Measurements from ENCODE around the gene DLST.
A peak's percentile ranks its signal among the peaks of the same experiment; 100 is the strongest.

Gene DLST

DNA sequence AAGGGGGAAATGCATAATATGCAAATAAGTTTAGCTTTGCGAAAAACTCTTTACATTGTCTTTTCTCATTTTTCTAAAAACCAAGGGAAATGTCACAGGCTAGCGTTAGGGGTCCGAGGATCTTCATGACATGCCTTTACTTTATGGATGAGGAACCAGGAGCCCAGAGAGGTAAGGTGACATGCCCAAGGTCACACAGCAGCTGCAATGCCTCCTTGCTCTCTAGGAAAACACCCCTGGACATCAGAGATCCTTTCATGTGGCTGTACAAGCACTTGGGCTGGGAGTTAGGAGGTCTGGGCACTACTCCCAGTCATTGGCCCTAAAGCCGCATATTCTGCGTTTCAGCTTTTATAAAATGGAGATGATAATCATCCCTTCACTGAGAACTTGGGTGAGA, 6.5 kb upstream of the DLST start:
- Mint-ChIP-seq H3K27ac (no peak overlapping the region), H3K36me3 (ENCODE audit: low read depth) (no peaks in the 10 kb centered on the region), H3K9me3 (no peaks in the 10 kb centered on the region), H3K4me1 (ENCODE audit: low read depth) (peaks cover 15% of the 10 kb centered on the region), H3K27me3 (ENCODE audit: low read depth) (no peaks in the 10 kb centered on the region), H3K4me3 (no peak overlapping the region)

DNA sequence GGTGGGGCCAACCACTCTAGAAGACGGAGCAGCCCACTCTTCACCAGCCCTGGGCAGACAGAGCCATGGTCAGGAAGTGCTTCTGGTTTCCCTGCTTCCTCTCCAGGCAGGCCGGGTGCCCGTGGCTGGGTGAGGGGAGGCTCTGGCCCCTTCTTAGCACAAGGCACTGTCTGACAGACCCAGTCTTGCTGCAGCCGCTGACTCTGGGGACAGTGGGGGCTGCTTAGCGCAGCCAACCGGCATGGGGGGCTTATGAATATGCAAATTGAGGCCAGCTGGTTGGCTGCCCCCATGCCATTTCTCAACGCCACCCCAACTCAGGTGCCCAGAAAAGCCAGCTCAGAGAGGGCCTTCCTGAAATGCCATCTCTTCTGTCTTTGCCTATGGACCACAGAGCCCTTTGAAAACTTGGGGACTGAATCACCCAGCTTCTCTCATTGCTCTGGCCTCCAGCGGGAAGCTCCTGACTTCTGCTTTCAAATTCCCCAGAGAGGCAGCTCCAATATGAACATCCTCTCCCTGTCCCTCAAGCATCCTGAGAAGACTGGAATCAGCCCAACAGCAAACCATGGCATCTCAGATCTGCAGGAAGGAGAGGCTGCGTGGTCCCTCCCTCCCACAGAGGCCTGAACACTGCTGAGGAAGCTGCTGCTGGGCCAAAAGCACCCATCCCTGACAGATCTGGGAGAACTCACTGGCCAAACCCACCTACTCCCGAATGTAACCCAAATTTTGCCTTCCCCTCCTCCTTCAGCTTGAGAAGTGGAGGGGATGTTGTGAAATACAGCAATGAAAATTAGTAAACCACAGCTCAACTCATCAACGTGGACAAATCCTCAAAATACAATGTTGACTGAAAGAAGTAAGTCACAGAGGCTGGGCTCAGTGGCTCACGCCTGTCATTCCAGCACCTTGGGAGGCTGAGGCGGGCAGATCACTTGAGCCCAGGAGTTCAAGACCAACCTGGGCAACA, 5.5 kb upstream of the DLST start, which contains the start of gene PROX2:
PROX2 (minus strand) TSS at position 205 of the 973 bp plus-strand sequence. CDS start 12,311 bp downstream, outside the sequence.
- Mint-ChIP-seq H3K27ac (peak within 1 kb of the TSS; percentile 23), H3K4me1 (ENCODE audit: low read depth) (peaks cover 21% of the 10 kb centered on the region), H3K4me3 (no peak within 1 kb of the TSS), H3K27me3 (ENCODE audit: low read depth) (no peaks in the 10 kb centered on the region), H3K36me3 (ENCODE audit: low read depth) (no peaks in the 10 kb centered on the region), H3K9me3 (no peaks in the 10 kb centered on the region)

DNA sequence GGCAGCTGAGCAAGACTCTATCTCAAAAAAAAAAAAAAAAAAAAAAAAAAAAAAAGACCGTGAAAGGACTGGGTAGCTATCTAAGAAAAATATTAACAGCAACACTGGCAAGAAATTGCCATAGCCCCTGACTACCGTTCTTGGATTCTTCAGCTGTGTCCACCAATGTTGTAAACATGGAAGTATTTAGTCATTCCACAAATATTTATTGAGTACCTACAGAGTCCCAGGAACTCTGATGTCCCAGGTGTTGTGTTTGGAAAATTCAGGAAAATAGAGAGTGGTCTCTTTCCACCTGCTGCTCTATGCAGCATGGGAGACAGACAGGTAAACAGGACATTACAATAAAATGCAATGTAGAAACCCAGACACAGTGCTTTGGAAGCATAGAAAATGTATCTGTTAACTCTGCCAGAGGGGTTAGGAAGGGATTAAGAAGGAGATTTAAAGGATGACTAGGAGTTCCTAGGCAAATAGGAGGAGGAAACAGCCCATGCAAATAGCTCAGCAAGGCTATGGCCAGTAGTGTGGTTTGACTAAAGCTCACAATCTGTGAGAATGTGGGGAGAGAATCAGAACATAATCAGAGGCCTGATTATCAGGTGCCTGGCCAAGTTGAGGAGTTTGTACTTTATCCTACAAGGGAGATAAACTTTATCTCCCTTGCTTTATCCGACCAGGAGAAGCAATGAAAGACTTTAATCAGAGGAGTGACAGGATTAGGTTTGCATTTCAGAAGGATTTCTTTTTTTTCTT, 2.1 kb upstream of the DLST start:
- H3K36me3 Mint-ChIP-seq (ENCODE audit: low read depth) = peaks cover 8% of the 10 kb centered on the region
- H3K9me3 Mint-ChIP-seq = no peaks in the 10 kb centered on the region
- no peak overlapping the region for H3K27ac Mint-ChIP-seq
- no peaks in the 10 kb centered on the region for H3K27me3 Mint-ChIP-seq (ENCODE audit: low read depth)
- H3K4me1 Mint-ChIP-seq (ENCODE audit: low read depth) = peaks cover 41% of the 10 kb centered on the region
- H3K4me3 Mint-ChIP-seq = no peak overlapping the region

DNA sequence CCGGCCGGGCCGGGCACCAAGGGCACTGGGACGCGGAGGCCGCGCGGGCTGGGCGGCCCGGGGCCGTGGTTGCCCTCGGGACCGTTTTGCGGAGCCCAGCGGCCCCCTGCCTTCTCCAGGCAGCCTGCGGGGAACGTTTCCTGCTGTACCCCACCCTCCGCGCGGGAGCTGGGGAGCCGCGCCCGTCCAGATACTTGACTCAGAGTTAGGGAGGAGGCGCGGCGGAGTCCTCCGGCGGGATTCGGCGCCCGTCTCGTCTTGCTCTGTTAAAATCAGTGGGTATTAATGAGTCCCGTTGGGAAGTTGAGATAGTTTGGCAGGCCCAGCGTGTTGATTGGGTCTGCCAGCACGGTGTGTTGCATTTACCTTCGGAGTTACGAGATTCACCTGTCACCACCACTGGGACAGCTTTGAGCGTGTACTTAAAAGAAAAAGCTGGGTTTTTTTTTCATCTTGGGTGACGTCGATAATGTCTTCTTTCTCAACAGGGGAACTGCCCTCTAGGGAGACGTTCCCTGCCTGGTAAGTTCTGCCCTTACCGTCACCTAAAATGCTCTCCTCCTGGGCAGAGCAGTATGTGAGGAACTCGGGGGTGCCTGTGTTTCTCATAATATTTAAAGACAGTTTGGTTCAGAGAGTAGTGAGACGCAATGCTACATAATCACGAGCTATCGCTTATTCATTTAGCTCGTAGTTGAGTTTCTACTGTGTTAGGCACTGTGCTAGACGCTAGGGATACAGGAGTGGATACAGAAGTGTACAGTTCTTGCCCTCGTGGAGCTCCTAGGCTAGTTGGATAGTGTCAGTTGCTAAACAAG, 596 bp downstream of the DLST start:
- Mint-ChIP-seq H3K9me3 (no peaks in the 10 kb centered on the region), H3K36me3 (ENCODE audit: low read depth) (peaks cover 17% of the 10 kb centered on the region), H3K4me1 (ENCODE audit: low read depth) (peaks cover 38% of the 10 kb centered on the region), H3K4me3 (peak overlapping the region; percentile 99), H3K27me3 (ENCODE audit: low read depth) (no peaks in the 10 kb centered on the region), H3K27ac (peak overlapping the region; percentile 99)

DNA sequence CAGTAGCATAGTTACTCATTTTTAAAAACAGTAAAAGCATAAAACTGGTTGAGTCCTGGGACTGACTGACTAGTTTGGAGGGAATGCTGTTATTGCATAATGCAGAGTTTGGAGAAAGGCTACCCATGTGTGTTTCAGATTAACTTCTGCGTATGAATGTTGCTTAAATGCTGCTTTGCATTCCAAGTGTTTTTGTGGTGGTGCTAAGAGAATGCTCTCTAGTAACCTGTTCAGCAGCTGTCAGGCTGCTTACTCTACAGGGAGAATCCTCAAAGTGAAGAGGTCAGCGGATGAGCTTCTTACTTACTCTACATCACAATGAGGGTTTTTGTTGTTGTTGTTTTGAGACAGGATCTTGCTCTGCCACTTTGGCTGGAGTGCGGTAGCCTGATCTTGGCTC, 4.3 kb downstream of the DLST start:
- H3K9me3 Mint-ChIP-seq = no peaks in the 10 kb centered on the region
- no peak overlapping the region for H3K4me3 Mint-ChIP-seq
- peaks cover 30% of the 10 kb centered on the region for H3K36me3 Mint-ChIP-seq (ENCODE audit: low read depth)
- H3K4me1 Mint-ChIP-seq (ENCODE audit: low read depth) = peaks cover 49% of the 10 kb centered on the region
- no peaks in the 10 kb centered on the region for H3K27me3 Mint-ChIP-seq (ENCODE audit: low read depth)
- H3K27ac Mint-ChIP-seq = no peak overlapping the region

DNA sequence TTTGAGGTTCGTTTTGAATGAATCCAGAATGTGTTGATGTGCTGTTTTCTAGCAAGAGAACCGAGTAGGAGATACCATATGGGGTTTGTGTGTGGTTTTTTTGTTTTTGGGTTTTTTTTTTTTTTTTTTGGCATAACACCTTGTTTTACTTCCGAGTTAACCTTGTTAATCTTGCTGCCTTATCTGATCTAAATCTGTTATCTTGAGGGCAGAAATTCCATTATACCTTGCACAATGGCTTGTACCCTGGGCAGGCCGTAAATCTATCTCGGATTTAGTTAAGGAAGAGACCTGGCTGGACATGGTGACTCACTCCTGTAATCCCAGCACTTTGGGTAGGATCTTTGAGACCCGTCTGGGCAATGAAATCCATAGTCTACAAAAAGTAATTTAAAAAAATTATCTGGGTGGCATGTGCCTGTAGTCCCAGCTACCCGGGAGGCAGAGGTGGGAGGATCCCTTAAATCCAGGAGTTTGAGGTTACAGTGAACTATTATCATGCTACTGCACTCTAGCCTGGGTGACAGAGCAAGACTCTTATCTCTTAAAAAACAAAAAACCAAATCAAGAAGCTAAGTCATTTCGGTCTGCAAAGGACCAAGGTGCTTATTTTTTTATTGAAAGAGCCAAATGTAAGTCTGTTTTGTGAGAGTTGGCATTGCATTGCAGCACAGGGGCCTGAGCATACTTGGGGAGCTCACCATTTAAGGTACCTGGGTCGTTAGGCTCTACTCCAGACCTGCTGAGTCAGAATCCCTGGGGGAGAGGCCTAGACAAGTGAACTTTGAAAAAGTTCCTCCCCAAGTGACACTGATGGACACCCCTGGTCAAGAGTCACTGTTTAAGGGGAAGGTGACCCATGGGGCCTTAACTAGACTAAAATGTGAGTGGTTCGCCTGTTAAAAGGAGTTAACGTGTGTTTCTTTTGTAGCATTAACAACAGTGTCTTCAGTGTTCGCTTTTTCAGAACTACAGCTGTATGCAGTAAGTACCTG, 6.7 kb downstream of the DLST start:
- no peaks in the 10 kb centered on the region for H3K27me3 Mint-ChIP-seq (ENCODE audit: low read depth)
- no peaks in the 10 kb centered on the region for H3K9me3 Mint-ChIP-seq
- H3K36me3 Mint-ChIP-seq (ENCODE audit: low read depth) = peaks cover 38% of the 10 kb centered on the region
- peaks cover 39% of the 10 kb centered on the region for H3K4me1 Mint-ChIP-seq (ENCODE audit: low read depth)
- H3K4me3 Mint-ChIP-seq = no peak overlapping the region
- H3K27ac Mint-ChIP-seq = no peak overlapping the region

DNA sequence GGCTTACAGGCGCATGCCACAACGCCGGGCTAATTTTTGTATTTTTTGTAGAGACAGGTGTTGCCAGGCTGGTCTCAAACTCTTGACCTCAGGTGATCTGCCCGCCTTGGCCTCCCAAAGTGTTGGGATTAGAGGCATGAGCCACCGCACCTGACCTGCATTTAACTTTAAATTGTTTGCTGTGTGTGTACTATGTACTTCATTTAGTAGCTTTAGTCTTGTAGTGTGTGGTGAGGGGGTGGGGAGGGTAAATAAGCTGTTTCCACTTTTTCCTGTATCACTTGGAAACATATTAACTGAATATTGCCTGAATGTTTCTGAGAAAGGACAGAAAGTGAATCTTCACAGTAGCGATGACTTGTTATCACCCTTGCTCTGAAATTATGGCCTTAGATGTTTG, 8.5 kb downstream of the DLST start:
- H3K36me3 Mint-ChIP-seq (ENCODE audit: low read depth) = peaks cover 50% of the 10 kb centered on the region
- no peaks in the 10 kb centered on the region for H3K9me3 Mint-ChIP-seq
- H3K27me3 Mint-ChIP-seq (ENCODE audit: low read depth) = no peaks in the 10 kb centered on the region
- peaks cover 30% of the 10 kb centered on the region for H3K4me1 Mint-ChIP-seq (ENCODE audit: low read depth)
- no peak overlapping the region for H3K27ac Mint-ChIP-seq
- H3K4me3 Mint-ChIP-seq = no peak overlapping the region

DNA sequence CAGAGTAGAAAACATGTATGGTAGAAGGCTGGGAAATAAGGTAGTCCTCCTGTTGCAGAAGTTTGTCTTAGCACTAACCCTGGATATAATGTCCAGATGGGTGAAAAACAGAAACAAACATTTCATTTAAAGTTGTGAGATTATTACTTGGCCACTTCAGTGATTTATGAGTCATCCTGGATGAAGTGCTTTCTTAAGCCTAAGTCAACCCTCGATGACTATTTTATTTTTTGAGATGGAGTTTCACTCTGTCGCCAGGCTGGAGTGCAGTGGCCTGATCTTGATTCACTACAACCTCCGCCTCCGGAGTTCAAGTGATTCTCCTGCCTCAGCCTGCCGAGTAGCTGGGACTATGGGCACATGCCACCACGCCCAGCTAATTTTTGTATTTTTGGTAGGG, 10.2 kb downstream of the DLST start:
- Mint-ChIP-seq H3K27me3 (ENCODE audit: low read depth) (no peaks in the 10 kb centered on the region), H3K4me3 (no peak overlapping the region), H3K27ac (no peak overlapping the region)

DNA sequence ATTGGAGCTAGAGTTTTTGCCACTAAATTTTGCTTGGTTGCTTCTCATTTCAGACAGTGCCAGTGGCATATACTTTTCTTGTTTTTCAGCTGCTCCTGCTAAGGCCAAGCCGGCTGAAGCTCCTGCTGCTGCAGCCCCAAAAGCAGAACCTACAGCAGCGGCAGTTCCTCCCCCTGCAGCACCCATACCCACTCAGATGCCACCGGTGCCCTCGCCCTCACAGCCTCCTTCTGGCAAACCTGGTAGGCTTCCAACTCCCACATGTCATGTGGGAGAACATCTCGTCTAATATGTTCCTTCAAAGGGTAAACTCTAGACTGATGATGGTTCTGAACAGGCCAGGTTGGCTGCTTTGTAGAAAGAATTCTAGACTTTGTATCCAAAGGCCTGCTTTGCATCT, 11.0 kb downstream of the DLST start:
- no peak overlapping the region for H3K27ac Mint-ChIP-seq
- H3K27me3 Mint-ChIP-seq (ENCODE audit: low read depth) = no peaks in the 10 kb centered on the region
- H3K9me3 Mint-ChIP-seq = no peaks in the 10 kb centered on the region
- H3K36me3 Mint-ChIP-seq (ENCODE audit: low read depth) = peaks cover 58% of the 10 kb centered on the region
- H3K4me3 Mint-ChIP-seq = no peak overlapping the region
- peaks cover 18% of the 10 kb centered on the region for H3K4me1 Mint-ChIP-seq (ENCODE audit: low read depth)

More for the DNA sequence above, 10.2 kb downstream of the DLST start:
- Mint-ChIP-seq H3K4me1 (ENCODE audit: low read depth) (peaks cover 20% of the 10 kb centered on the region), H3K9me3 (no peaks in the 10 kb centered on the region), H3K36me3 (ENCODE audit: low read depth) (peaks cover 54% of the 10 kb centered on the region)

DNA sequence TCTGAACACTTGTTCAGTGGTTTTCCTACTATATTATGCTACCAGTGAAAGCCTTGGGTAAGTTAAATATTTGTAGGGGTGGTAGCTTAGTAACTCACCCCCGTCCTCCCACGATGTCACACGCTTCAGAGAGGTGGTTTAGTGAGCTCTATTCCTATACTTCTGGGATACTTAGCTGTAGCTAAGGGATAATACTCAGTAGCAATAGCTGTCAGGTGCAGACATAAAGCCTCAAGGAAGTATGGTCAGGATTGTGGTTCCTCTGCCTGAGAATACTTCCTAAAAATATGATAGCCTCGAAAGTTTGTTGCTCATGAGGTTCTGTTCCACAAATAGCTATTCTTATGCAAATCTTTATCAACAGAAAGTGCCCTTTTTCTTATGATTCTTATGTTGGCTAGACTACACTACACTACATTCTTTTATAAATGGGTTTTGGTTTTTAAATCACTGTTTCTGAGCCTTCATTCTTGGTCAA, 11.9 kb downstream of the DLST start:
- H3K4me3 Mint-ChIP-seq = no peak overlapping the region
- H3K4me1 Mint-ChIP-seq (ENCODE audit: low read depth) = peaks cover 9% of the 10 kb centered on the region
- no peaks in the 10 kb centered on the region for H3K27me3 Mint-ChIP-seq (ENCODE audit: low read depth)
- H3K27ac Mint-ChIP-seq = no peak overlapping the region
- peaks cover 65% of the 10 kb centered on the region for H3K36me3 Mint-ChIP-seq (ENCODE audit: low read depth)
- no peaks in the 10 kb centered on the region for H3K9me3 Mint-ChIP-seq

DNA sequence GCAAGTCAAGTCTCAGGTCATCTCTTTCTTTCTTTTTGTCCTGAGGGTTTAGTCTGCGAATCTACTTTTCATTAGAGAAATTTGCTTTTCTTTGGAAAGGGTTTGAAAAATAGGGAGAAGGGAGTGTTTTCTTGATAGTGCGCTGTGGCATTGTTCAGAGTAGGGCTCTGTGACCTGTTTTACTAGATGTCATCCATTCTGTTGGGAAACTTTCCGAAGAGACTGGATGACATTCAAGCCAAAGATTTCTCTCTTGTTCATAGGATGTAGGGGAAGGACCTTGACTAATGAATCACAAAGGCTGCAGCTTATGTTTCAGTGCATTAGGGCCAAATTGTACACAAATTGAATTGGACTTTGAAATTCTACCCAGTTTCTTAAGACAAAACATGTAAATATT, 14.7 kb downstream of the DLST start:
- no peak overlapping the region for H3K27ac Mint-ChIP-seq
- H3K36me3 Mint-ChIP-seq (ENCODE audit: low read depth) = peaks cover 69% of the 10 kb centered on the region
- H3K4me3 Mint-ChIP-seq = no peak overlapping the region
- no peaks in the 10 kb centered on the region for H3K27me3 Mint-ChIP-seq (ENCODE audit: low read depth)
- H3K4me1 Mint-ChIP-seq (ENCODE audit: low read depth) = peaks cover 6% of the 10 kb centered on the region
- no peaks in the 10 kb centered on the region for H3K9me3 Mint-ChIP-seq

DNA sequence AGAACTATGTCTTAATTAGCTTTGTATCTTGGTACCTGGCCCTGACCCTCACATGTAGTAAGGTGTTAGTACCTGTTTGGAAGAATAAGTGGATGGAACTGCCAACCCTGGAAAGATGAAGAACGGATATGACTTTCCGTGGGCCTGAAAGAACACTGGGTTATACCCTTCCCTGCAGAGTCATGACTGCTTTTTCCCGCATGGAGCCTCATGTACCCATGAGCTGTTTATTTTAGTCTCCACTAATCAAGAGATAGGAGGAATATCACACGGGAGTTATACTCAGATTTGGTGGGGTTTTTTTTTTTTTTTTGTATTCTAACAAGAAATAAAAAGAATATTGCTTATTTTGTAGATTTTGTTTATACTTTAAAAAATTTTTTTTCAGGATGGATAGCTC, 15.9 kb downstream of the DLST start:
- no peak overlapping the region for H3K4me3 Mint-ChIP-seq
- peaks cover 64% of the 10 kb centered on the region for H3K36me3 Mint-ChIP-seq (ENCODE audit: low read depth)

DNA sequence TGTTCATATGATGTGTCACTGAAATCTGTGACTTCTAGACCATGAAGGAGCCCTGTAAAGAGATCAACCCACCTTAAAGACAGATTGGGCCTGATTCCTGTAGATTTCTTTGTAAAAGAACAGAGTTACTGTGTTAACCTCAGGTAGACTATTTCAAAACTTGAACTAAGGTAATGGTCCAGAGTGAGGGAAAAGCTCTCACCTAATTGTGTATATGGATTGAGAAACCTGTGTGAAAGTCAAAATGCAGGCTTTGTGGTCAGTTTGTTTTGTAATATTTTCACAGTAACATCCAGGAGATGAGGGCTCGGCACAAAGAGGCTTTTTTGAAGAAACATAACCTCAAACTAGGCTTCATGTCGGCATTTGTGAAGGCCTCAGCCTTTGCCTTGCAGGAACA, 16.4 kb downstream of the DLST start:
- no peak overlapping the region for H3K27ac Mint-ChIP-seq
- no peaks in the 10 kb centered on the region for H3K9me3 Mint-ChIP-seq
- peaks cover 64% of the 10 kb centered on the region for H3K36me3 Mint-ChIP-seq (ENCODE audit: low read depth)
- no peaks in the 10 kb centered on the region for H3K27me3 Mint-ChIP-seq (ENCODE audit: low read depth)
- no peak overlapping the region for H3K4me3 Mint-ChIP-seq
- peaks cover 6% of the 10 kb centered on the region for H3K4me1 Mint-ChIP-seq (ENCODE audit: low read depth)

More for the DNA sequence above, 15.9 kb downstream of the DLST start:
- H3K9me3 Mint-ChIP-seq = no peaks in the 10 kb centered on the region
- H3K27me3 Mint-ChIP-seq (ENCODE audit: low read depth) = no peaks in the 10 kb centered on the region
- H3K27ac Mint-ChIP-seq = no peak overlapping the region
- peaks cover 6% of the 10 kb centered on the region for H3K4me1 Mint-ChIP-seq (ENCODE audit: low read depth)
